NCI-H82 treated with DMSO at 0.1 percent for 48 hours (cell line): ENCODE data around the gene TMEM38B.
A peak's percentile ranks its signal among the peaks of the same experiment; 100 is the strongest.

Source experiments
- DNase-seq: peaks from one replicate; lab custom pipeline; 2025; ENCODE audit not compliant: unreplicated experiment; lab: John Stamatoyannopoulos, UW

The TMEM38B gene

GRCh38 chr9:105694190-105694847 is at the start of gene TMEM38B:
TMEM38B (plus strand) TSS chr9:105694541; CDS start chr9:105694661, 120 bp downstream.
- peak; percentile 41 for DNase-seq

- peak; percentile 95 for DNase-seq
Measured at GRCh38 chr9:105646879-105647594, 47.3 kb upstream of the TMEM38B start.

- DNase-seq: no peak
Measured at GRCh38 chr9:105647595-105648349, 46.6 kb upstream of the TMEM38B start.

- peak; percentile 95 for DNase-seq
Measured at GRCh38 chr9:105651806-105652205, 42.5 kb upstream of the TMEM38B start.

GRCh38 chr9:105656131-105656921 is 38.0 kb upstream of the TMEM38B start:
- no peak for DNase-seq

GRCh38 chr9:105658351-105658750 is 36.0 kb upstream of the TMEM38B start:
- no peak for DNase-seq

- no peak for DNase-seq
Measured at GRCh38 chr9:105661011-105661410, 33.3 kb upstream of the TMEM38B start.

- DNase-seq: no peak
Measured at GRCh38 chr9:105662184-105663104, 31.9 kb upstream of the TMEM38B start, which contains the start of gene TAL2. TAL2 (plus strand) TSS chr9:105662457; CDS start chr9:105662497, 40 bp downstream.

GRCh38 chr9:105663914-105664313 is 30.4 kb upstream of the TMEM38B start:
- DNase-seq: no peak

- no peak for DNase-seq
Measured at GRCh38 chr9:105667867-105668266, 26.5 kb upstream of the TMEM38B start.

- no peak for DNase-seq
Measured at GRCh38 chr9:105670315-105670714, 24.0 kb upstream of the TMEM38B start.

GRCh38 chr9:105670775-105671174 is 23.6 kb upstream of the TMEM38B start:
- DNase-seq: no peak

GRCh38 chr9:105672711-105673234 is 21.6 kb upstream of the TMEM38B start:
- DNase-seq: no peak

- no peak for DNase-seq
Measured at GRCh38 chr9:105673850-105674387, 20.4 kb upstream of the TMEM38B start.

- DNase-seq: peak; percentile 87
Measured at GRCh38 chr9:105676351-105676923, 17.9 kb upstream of the TMEM38B start.

- DNase-seq: no peak
Measured at GRCh38 chr9:105678163-105678562, 16.2 kb upstream of the TMEM38B start.

GRCh38 chr9:105678781-105679180 is 15.6 kb upstream of the TMEM38B start:
- DNase-seq: no peak

GRCh38 chr9:105679257-105680022 is 14.9 kb upstream of the TMEM38B start:
- no peak for DNase-seq
